HUES64 (cell line): ENCODE results near the gene LRRC4B. TPM values are rescaled to one million over a fixed set of nuclear protein-coding genes. Genes with fewer than 3 reads are reported as not detected.
"Not testable (repeated sequence)": the region's sequence is repeated elsewhere in the genome, so short reads cannot be mapped to it uniquely, and the experiment has no call there.

ENCODE experiments used
- H3K27ac ChIP-seq: 2 replicates; pipeline ENCODE4 v1.7.0; 2013; ENCODE audit warnings: low read depth, low read length, inconsistent platforms
- H3K27me3 ChIP-seq: 2 replicates; pipeline ENCODE4 v1.6.1; 2013; ENCODE audit warnings: mild to moderate bottlenecking, low read length; ENCODE audit not compliant: insufficient read depth
- H3K36me3 ChIP-seq: 2 replicates; pipeline ENCODE4 v1.6.1; 2013; ENCODE audit warnings: mild to moderate bottlenecking, low read length; ENCODE audit not compliant: insufficient read depth
- H3K4me1 ChIP-seq: 2 replicates; pipeline ENCODE4 v1.6.1; 2013; ENCODE audit warnings: mild to moderate bottlenecking, low read length, moderate library complexity; ENCODE audit not compliant: insufficient read depth
- H3K4me3 ChIP-seq: 2 replicates; pipeline ENCODE4 v1.5.1; 2013; ENCODE audit warnings: mild to moderate bottlenecking, low read length, moderate library complexity
- H3K9ac ChIP-seq: 2 replicates; pipeline ENCODE4 v1.6.1; 2013; ENCODE audit warnings: mild to moderate bottlenecking, low read depth, low read length
- H3K9me3 ChIP-seq: 2 replicates; pipeline ENCODE4 v1.6.1; 2013; ENCODE audit warnings: low read depth, low read length; ENCODE audit not compliant: insufficient read depth
- WGBS: fragments of 150-250, 120-280 bp; methylation state at CpG from one replicate; pipeline ENCODE4 v1.1.7; 2013; ENCODE audit warnings: missing lambda C conversion rate; 5-methylcytosine and 5-hydroxymethylcytosine counted together
- polyA plus RNA-seq, 2 experiments: library from polyadenylated mRNA; stranded (reverse); fragments of 50-300 nt; gene quantifications; one replicate each; pipeline ENCODE4 v1.2.3, GENCODE V29; 2013

Gene LRRC4B
- polyA plus RNA-seq (2013, experiment 1 of 2) = 7.8 TPM
- 14.3 TPM for polyA plus RNA-seq (2013, experiment 2 of 2)

- Histone ChIP-seq H3K9me3 (peaks cover 7% of the 10 kb centered on the region; the same call in 1 of the 2 replicates), H3K27me3 (peaks cover 53% of the 10 kb centered on the region), H3K4me1 (no peaks in the 10 kb centered on the region), H3K4me3 (peak within 1 kb of the TSS; percentile 38; the same call in 1 of the 2 replicates), H3K36me3 (no peaks in the 10 kb centered on the region), H3K9ac (no peak within 1 kb of the TSS), H3K27ac (no peak within 1 kb of the TSS)
- WGBS = 56% methylated on average over 53 of the region's 65 CpGs
Observed at GRCh38 chr19:50567882-50568727, at the start of gene LRRC4B. TSS of gene LRRC4B (minus strand) at chr19:50568435. CDS start at chr19:50548838, 19,597 bp downstream.

- not testable (repeated sequence) for H3K27me3 ChIP-seq, H3K27ac ChIP-seq, H3K9me3 ChIP-seq, H3K4me3 ChIP-seq, H3K36me3 ChIP-seq, H3K4me1 ChIP-seq, H3K9ac ChIP-seq
- 80% methylated on average over 5 of the region's 11 CpGs for WGBS
Observed at GRCh38 chr19:50612504-50613404, 44.5 kb upstream of the LRRC4B start.

- Histone ChIP-seq H3K9ac (no peak overlapping the region), H3K27ac (no peak overlapping the region), H3K27me3 (peaks cover 14% of the 10 kb centered on the region), H3K9me3 (0 out of 2 replicates have a peak, but pooled peaks cover 3% of the 10 kb centered on the region), H3K36me3 (no peaks in the 10 kb centered on the region), H3K4me1 (no peaks in the 10 kb centered on the region), H3K4me3 (peak overlapping the region; percentile 46)
- 18% methylated on average over 56 of the region's 56 CpGs for WGBS
Observed at GRCh38 chr19:50607874-50608785, 39.9 kb upstream of the LRRC4B start.

- Histone ChIP-seq H3K27me3 (peaks cover 14% of the 10 kb centered on the region), H3K4me3 (peak overlapping the region; percentile 29; the same call in 1 of the 2 replicates), H3K36me3 (no peaks in the 10 kb centered on the region), H3K4me1 (no peaks in the 10 kb centered on the region), H3K9ac (no peak overlapping the region), H3K9me3 (peaks cover 8% of the 10 kb centered on the region; the same call in 1 of the 2 replicates), H3K27ac (no peak overlapping the region)
- WGBS = 58% methylated on average over 20 of the region's 20 CpGs
Observed at GRCh38 chr19:50607388-50607787, 39.2 kb upstream of the LRRC4B start.

- Histone ChIP-seq H3K9me3 (peaks cover 11% of the 10 kb centered on the region; the same call in 1 of the 2 replicates), H3K27me3 (peaks cover 14% of the 10 kb centered on the region), H3K4me3 (peak overlapping the region; percentile 21; the same call in 1 of the 2 replicates)
- H3K27ac ChIP-seq, H3K9ac ChIP-seq, H3K4me1 ChIP-seq, H3K36me3 ChIP-seq: not testable (repeated sequence)
- WGBS = 59% methylated on average over 31 of the region's 58 CpGs
Observed at GRCh38 chr19:50606059-50606836, 38.0 kb upstream of the LRRC4B start.

- 91% methylated on average over 23 of the region's 56 CpGs for WGBS
- H3K27ac ChIP-seq, H3K4me1 ChIP-seq, H3K36me3 ChIP-seq, H3K4me3 ChIP-seq, H3K9ac ChIP-seq: not testable (repeated sequence)
- Histone ChIP-seq H3K27me3 (peaks cover 14% of the 10 kb centered on the region), H3K9me3 (peaks cover 18% of the 10 kb centered on the region; the same call in 1 of the 2 replicates)
Observed at GRCh38 chr19:50604264-50605073, 36.2 kb upstream of the LRRC4B start.

GRCh38 chr19:50602935-50603334, 34.7 kb upstream of the LRRC4B start:
- Histone ChIP-seq H3K9ac (no peak overlapping the region), H3K27me3 (peaks cover 14% of the 10 kb centered on the region), H3K4me3 (no peak overlapping the region), H3K4me1 (no peaks in the 10 kb centered on the region), H3K36me3 (no peaks in the 10 kb centered on the region), H3K27ac (no peak overlapping the region), H3K9me3 (peaks cover 19% of the 10 kb centered on the region)
- 88% methylated on average over 4 of the region's 4 CpGs for WGBS

- Histone ChIP-seq H3K36me3 (no peaks in the 10 kb centered on the region), H3K4me1 (no peaks in the 10 kb centered on the region), H3K27me3 (peaks cover 11% of the 10 kb centered on the region), H3K9ac (no peak overlapping the region), H3K9me3 (peaks cover 23% of the 10 kb centered on the region), H3K27ac (no peak overlapping the region), H3K4me3 (no peak overlapping the region)
- 87% methylated on average over 5 of the region's 6 CpGs for WGBS
Observed at GRCh38 chr19:50602496-50602895, 34.3 kb upstream of the LRRC4B start.

- 90% methylated on average over 5 of the region's 5 CpGs for WGBS
- peaks cover 23% of the 10 kb centered on the region for H3K9me3 ChIP-seq
- H3K36me3 ChIP-seq = no peaks in the 10 kb centered on the region
- no peaks in the 10 kb centered on the region for H3K4me1 ChIP-seq
- H3K4me3 ChIP-seq = no peak overlapping the region
- H3K27ac ChIP-seq = no peak overlapping the region
- H3K27me3 ChIP-seq = peaks cover 7% of the 10 kb centered on the region
- no peak overlapping the region for H3K9ac ChIP-seq
Observed at GRCh38 chr19:50602089-50602422, 33.8 kb upstream of the LRRC4B start.
